Cardiac muscle cell (in vitro differentiated cells and primary cell): ENCODE data around the gene ZNF75A. TPM values are rescaled to one million over a fixed set of nuclear protein-coding genes. Genes with fewer than 3 reads are reported as not detected.

ENCODE experiments used
- DNase-seq, 2 donors: peaks; one replicate each; pipeline versions ENCODE4 v3.0.0 to v3.0.0-alpha.2; 2010 to 2017; ENCODE audit warnings: low read depth in 1 of 2, low spot score in 1 of 2
- H3K27ac ChIP-seq: fragments of 200-600 bp; sonication (generic); 2 replicates; pipeline ENCODE4 v1.5.1; 2016
- H3K27me3 ChIP-seq: fragments of 200-600 bp; sonication (generic); 2 replicates; pipeline ENCODE4 v1.6.0; 2016; ENCODE audit warnings: control low read depth
- H3K36me3 ChIP-seq: fragments of 200-600 bp; sonication (generic); 2 replicates; pipeline ENCODE4 v1.5.1; 2016; ENCODE audit warnings: control low read depth
- H3K4me1 ChIP-seq: fragments of 200-600 bp; sonication (generic); 2 replicates; pipeline ENCODE4 v1.8.1; 2017; ENCODE audit warnings: low read depth, mild to moderate bottlenecking, mixed run types
- H3K4me3 ChIP-seq: fragments of 200-600 bp; sonication (generic); 2 replicates; pipeline ENCODE4 v1.5.1; 2016; ENCODE audit warnings: mild to moderate bottlenecking
- H3K9me3 ChIP-seq: fragments of 200-600 bp; sonication (generic); 2 replicates; pipeline ENCODE4 v1.5.1; 2017; ENCODE audit warnings: low read depth, mild to moderate bottlenecking, control low read depth
- CTCF ChIP-seq: IDR thresholded peaks from 2 replicates; pipeline ENCODE4 v1.5.1; 2012; ENCODE audit warnings: low read depth, mild to moderate bottlenecking, low read length
- polyA plus RNA-seq: library from polyadenylated mRNA; unstranded; fragments of >200 nt; fragmentation: Nextera tagmentation; extraction: Ambion mirVana; gene quantifications from 2 replicates; pipeline ENCODE4 v1.2.1, GENCODE V29; 2016
- total RNA-seq: library from RNA; depleted of rRNA; stranded (reverse); fragments of >200 nt; gene quantifications from 2 replicates; pipeline ENCODE4 v1.2.3, GENCODE V29; 2016

ZNF75A gene
- total and polyA plus RNA-seq, 2 experiments from 2014 or later = 37.9 to 43.4 TPM

GRCh38 chr16:3283543-3284447 lies 21.5 kb upstream of the ZNF75A start:
- DNase-seq = no peak

GRCh38 chr16:3285131-3285530 lies 20.2 kb upstream of the ZNF75A start:
- no peak for DNase-seq
- peaks cover 13% of the 10 kb centered on the region for H3K36me3 ChIP-seq
- no peak for TF ChIP-seq CTCF

More at GRCh38 chr16:3283543-3284447, 21.5 kb upstream of the ZNF75A start:
- Histone ChIP-seq H3K27ac (peak overlapping the region; percentile 98), H3K36me3 (no peaks in the 10 kb centered on the region), H3K27me3 (no peaks in the 10 kb centered on the region), H3K9me3 (no peaks in the 10 kb centered on the region), H3K4me1 (peaks cover 10% of the 10 kb centered on the region), H3K4me3 (peak overlapping the region; percentile 90)
- no peak for TF ChIP-seq CTCF

GRCh38 chr16:3289998-3290673 lies 15.2 kb upstream of the ZNF75A start:
- H3K36me3 ChIP-seq = peaks cover 25% of the 10 kb centered on the region
- H3K27me3 ChIP-seq = no peaks in the 10 kb centered on the region
- no peak for TF ChIP-seq CTCF
- H3K27ac ChIP-seq = no peak overlapping the region
- no peak for DNase-seq
- H3K9me3 ChIP-seq = no peaks in the 10 kb centered on the region
- no peak overlapping the region for H3K4me3 ChIP-seq
- peaks cover under 1% of the 10 kb centered on the region for H3K4me1 ChIP-seq

More at GRCh38 chr16:3285131-3285530, 20.2 kb upstream of the ZNF75A start:
- Histone ChIP-seq H3K4me1 (peaks cover 10% of the 10 kb centered on the region), H3K4me3 (peak overlapping the region; percentile 90), H3K27me3 (no peaks in the 10 kb centered on the region), H3K27ac (no peak overlapping the region), H3K9me3 (no peaks in the 10 kb centered on the region)

- TF ChIP-seq CTCF = no peak
- H3K27me3 ChIP-seq = no peaks in the 10 kb centered on the region
- H3K4me1 ChIP-seq = no peaks in the 10 kb centered on the region
- no peak overlapping the region for H3K27ac ChIP-seq
- no peak for DNase-seq
- no peak overlapping the region for H3K4me3 ChIP-seq
- H3K9me3 ChIP-seq = no peaks in the 10 kb centered on the region
- peaks cover 25% of the 10 kb centered on the region for H3K36me3 ChIP-seq
These were observed 12.7 kb upstream of the ZNF75A start for GRCh38 chr16:3292604-3293003.

GRCh38 chr16:3295209-3295608 lies 10.1 kb upstream of the ZNF75A start:
- no peak overlapping the region for H3K27ac ChIP-seq
- no peak for DNase-seq
- H3K9me3 ChIP-seq = no peaks in the 10 kb centered on the region
- peaks cover 11% of the 10 kb centered on the region for H3K36me3 ChIP-seq
- no peaks in the 10 kb centered on the region for H3K27me3 ChIP-seq
- H3K4me1 ChIP-seq = no peaks in the 10 kb centered on the region
- no peak for TF ChIP-seq CTCF
- H3K4me3 ChIP-seq = no peak overlapping the region
